Type B pancreatic cell (in vitro differentiated cells): Measurements from ENCODE around the gene CENPQ. TPM values are rescaled to one million over a fixed set of nuclear protein-coding genes. Genes with fewer than 3 reads are reported as not detected.

ENCODE experiments used
- DNase-seq: peaks from one replicate; pipeline ENCODE4 v3.0.0; 2021; ENCODE audit warnings: mixed read lengths; ENCODE audit not compliant: unreplicated experiment; ENCODE audit errors: extremely low spot score
- H3K27ac Mint-ChIP-seq: 2 replicates; pipeline ENCODE4 v1.8.0; 2021; ENCODE audit warnings: mild to moderate bottlenecking, mixed read lengths
- H3K27me3 Mint-ChIP-seq: 2 replicates; pipeline ENCODE4 v1.8.0; 2021; ENCODE audit warnings: mixed read lengths
- H3K36me3 Mint-ChIP-seq: 2 replicates; pipeline ENCODE4 v1.8.0; 2021; ENCODE audit warnings: mixed read lengths
- H3K4me1 Mint-ChIP-seq: one replicate; pipeline ENCODE4 v1.8.0; 2021; ENCODE audit warnings: mixed read lengths; ENCODE audit not compliant: unreplicated experiment
- H3K4me3 Mint-ChIP-seq: 2 replicates; pipeline ENCODE4 v1.8.0; 2021; ENCODE audit warnings: mild to moderate bottlenecking, mixed read lengths
- H3K9me3 Mint-ChIP-seq: 2 replicates; pipeline ENCODE4 v1.8.0; 2021; ENCODE audit warnings: mixed read lengths
- total RNA-seq: library from RNA; stranded (reverse); gene quantifications from 2 replicates; pipeline ENCODE4 v1.2.1, GENCODE V29; 2021; ENCODE audit warnings: low replicate concordance
- TF ChIP-seq, protein P1 (sequence below): fragments of 200-600 bp; sonication (generic); conservative IDR thresholded peaks from 2 replicates; pipeline ENCODE4 v1.5.0; 2021; ENCODE audit warnings: antibody characterized with exemption, mild to moderate bottlenecking

Gene CENPQ
- total RNA-seq, 1 donor from 2014 or later = 8.6 TPM

- Mint-ChIP-seq H3K27me3 (no peaks in the 10 kb centered on the region), H3K4me3 (peak overlapping the region; percentile 18), H3K9me3 (peaks cover 4% of the 10 kb centered on the region), H3K36me3 (peaks cover 5% of the 10 kb centered on the region), H3K4me1 (peaks cover 13% of the 10 kb centered on the region), H3K27ac (peak overlapping the region; percentile 65)
- TF ChIP-seq, protein P1, sequence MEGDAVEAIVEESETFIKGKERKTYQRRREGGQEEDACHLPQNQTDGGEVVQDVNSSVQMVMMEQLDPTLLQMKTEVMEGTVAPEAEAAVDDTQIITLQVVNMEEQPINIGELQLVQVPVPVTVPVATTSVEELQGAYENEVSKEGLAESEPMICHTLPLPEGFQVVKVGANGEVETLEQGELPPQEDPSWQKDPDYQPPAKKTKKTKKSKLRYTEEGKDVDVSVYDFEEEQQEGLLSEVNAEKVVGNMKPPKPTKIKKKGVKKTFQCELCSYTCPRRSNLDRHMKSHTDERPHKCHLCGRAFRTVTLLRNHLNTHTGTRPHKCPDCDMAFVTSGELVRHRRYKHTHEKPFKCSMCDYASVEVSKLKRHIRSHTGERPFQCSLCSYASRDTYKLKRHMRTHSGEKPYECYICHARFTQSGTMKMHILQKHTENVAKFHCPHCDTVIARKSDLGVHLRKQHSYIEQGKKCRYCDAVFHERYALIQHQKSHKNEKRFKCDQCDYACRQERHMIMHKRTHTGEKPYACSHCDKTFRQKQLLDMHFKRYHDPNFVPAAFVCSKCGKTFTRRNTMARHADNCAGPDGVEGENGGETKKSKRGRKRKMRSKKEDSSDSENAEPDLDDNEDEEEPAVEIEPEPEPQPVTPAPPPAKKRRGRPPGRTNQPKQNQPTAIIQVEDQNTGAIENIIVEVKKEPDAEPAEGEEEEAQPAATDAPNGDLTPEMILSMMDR = no peak
- DNase-seq = no peak
Observed at GRCh38 chr6:49506569-49507111, 43.5 kb downstream of the CENPQ start.

DNA sequence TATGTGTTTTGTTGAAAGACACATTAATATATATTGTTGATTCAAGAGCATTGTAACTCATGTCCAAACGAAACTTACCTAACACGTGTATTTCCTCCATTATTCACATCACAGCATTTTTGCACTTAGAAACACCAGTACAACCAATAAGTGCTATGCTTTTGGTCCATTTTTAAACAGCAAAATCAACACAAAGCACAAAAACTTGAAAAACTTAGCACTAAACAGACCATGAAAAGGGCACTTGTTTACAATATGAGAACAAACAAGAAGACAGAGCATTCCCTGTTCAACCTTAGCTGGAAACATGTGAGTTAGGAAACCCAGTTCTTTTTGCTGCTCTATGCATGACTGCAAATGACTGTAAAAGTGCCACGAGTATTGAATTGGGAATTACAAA is 46.2 kb downstream of the CENPQ start:
- Mint-ChIP-seq H3K4me3 (no peak overlapping the region), H3K9me3 (peaks cover 4% of the 10 kb centered on the region), H3K27ac (no peak overlapping the region), H3K36me3 (peaks cover 5% of the 10 kb centered on the region), H3K27me3 (no peaks in the 10 kb centered on the region), H3K4me1 (peaks cover 13% of the 10 kb centered on the region)
- DNase-seq = no peak
- TF ChIP-seq, protein P1 = no peak

DNA sequence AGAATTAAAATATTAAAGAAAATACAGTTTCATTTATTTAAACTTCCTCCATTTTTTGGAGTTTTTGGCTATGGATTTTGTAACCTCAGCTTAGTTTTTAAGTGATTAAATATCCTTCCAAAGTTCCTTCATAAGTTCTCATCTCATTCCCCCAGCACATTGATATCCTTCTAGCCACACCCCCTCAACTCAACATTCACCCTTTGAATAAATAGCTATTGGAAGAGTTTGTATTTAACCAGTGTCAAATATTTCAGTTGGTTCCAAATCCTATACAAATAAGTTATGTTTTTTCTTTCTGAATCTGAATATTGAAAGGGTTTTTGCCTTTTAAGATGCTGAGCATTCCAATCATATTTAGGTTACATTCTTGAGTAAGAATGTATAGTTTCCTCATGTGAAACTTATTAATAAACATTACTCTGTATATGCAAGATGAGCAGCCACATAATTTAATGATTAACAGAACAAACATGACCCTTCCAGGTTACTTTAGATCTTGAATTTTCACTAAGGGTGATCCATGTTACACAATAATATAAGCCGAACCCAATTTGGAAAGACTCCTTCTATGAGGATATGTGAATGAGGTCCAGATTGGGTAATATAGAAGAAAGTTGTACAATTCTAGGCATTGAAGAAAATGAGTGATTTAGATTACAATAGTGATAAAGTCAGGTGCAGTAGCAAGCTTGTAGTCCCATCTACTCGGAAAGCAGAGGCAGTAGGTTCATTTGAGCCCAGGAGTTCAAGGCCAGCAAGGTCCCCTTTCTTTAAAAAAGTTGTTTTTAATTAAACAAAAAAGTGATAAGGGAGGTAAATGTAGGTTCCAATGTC is 50.2 kb downstream of the CENPQ start:
- H3K9me3 Mint-ChIP-seq = no peaks in the 10 kb centered on the region
- H3K4me3 Mint-ChIP-seq = no peak overlapping the region
- H3K4me1 Mint-ChIP-seq = no peaks in the 10 kb centered on the region
- no peaks in the 10 kb centered on the region for H3K27me3 Mint-ChIP-seq
- H3K27ac Mint-ChIP-seq = no peak overlapping the region
- no peaks in the 10 kb centered on the region for H3K36me3 Mint-ChIP-seq
- TF ChIP-seq, protein P1 = no peak
- no peak for DNase-seq

- Mint-ChIP-seq H3K27ac (no peak overlapping the region), H3K4me3 (no peak overlapping the region), H3K27me3 (no peaks in the 10 kb centered on the region), H3K36me3 (no peaks in the 10 kb centered on the region), H3K4me1 (no peaks in the 10 kb centered on the region), H3K9me3 (no peaks in the 10 kb centered on the region)
- DNase-seq = no peak
- TF ChIP-seq, protein P1 = no peak
Observed at GRCh38 chr6:49514571-49515484, 51.7 kb downstream of the CENPQ start.

DNA sequence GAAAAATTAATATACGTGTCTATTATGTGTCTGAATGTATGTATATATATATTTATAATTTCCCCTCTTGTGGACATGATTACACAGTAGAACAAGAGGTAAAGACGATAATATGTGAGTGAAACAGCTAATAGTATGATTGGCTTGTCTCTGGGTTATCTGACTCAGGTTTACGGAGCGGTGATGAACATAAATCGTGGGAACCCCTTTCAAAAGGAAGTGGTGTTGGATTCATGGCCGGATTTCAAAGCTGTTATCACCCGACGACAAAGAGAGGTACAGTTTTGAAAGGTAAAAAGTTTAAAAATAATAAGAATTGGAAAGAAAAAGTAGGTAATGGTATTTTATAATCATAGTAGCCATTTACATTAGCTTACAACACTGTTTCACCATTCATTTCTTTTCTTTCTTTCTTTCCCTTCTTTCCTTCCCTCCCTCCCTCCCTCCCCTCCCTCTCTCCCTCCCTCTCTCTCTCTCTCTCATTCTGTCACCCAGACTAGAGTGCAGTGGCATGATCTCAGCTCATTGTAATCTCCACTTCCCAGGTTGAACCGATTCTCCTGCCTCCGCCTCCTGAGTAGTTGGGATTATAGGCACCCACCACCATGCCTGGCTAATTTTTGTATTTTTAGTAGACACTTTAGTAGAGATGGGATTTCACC is 52.4 kb downstream of the CENPQ start:
- Mint-ChIP-seq H3K4me1 (no peaks in the 10 kb centered on the region), H3K9me3 (no peaks in the 10 kb centered on the region), H3K27ac (no peak overlapping the region), H3K27me3 (no peaks in the 10 kb centered on the region), H3K4me3 (no peak overlapping the region), H3K36me3 (no peaks in the 10 kb centered on the region)
- no peak for DNase-seq
- TF ChIP-seq, protein P1 = no peak
